ENCODE measurements around the gene BTD.
"Not testable (repeated sequence)": the region's sequence is repeated elsewhere in the genome, so short reads cannot be mapped to it uniquely, and the experiment has no call there.

The BTD gene

GRCh38 chr3:15606434-15606891 is 4.9 kb downstream of the BTD start:
- DNase-seq, result no peak

GRCh38 chr3:15610082-15610759 is 8.7 kb downstream of the BTD start:
- no peak for DNase-seq

DNA sequence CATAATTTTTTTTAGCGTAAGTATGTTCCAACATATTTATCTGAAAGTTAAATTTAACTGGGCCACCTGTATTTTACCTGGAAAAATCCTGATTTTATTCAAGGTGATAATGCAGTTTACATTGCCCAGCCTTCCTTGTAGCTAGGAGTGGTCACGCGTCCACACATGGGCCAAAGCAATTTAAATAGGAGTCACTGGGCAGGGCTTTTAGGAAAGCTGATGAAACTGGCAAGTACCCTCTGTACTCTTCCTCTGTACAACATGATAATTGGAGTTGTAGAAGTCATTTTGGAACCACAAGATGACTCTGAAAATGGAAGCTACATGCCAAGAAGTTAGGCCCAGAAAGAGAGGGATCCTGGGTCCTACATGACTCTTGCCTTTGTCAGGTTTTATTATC is 9.5 kb downstream of the BTD start:
- DNase-seq, result no peak

DNA sequence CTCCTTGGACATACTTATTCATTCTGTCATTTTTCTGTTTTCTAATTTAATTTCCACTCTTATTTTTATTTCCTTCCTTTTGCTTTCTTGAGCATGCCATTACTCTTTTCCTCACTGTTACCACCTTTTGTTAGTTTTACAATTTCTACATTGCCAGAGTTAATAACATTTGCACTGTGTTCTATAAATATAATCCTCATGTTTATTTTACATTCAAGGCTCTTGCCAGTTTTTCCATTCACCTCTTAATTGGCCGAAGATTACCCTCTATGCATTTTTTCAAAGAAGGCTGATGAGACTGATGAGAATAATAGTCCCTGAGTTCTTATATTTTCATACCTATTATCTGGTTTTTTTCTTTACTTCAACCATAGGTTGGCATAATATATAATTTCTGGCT is 10.5 kb downstream of the BTD start:
- no peak for DNase-seq

DNA sequence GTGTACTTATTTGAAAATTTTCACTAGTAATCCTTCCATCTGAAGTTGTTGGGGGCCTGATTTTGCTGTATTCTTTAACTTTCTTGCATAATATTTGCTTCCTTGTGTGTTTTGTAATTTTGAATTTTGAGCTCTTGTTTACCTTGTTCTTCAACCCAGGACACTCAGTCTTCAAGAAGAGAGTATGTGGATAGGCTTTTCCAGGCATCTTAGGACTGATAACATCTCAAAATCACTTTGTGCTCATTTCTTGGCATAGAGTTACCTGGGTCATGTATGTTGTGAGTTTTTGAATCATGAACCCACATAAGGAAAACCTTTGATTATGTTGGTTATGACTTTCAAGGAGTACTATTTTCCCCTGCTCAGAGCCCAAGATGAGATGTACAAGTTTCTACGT is 13.4 kb downstream of the BTD start:
- DNase-seq, result no peak

DNA sequence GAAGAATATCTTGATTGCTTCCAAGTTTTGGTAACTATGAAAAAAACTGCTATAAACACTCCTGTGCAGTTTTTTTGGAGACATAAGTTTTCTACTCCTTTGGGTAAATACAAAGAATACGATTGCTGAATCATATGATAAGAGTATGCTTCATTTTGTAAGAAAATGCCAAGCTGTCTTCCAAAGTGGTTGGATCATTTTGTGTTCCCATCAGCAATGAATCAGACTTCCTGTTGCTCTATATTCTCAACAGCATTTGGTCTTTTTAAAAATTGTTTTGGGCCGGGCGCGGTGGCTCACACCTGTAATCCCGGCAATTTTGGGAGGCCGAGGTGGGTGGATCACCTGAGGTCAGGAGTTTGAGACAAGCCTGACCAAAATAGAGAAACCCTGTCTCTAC is 14.5 kb downstream of the BTD start:
- no peak for DNase-seq

DNA sequence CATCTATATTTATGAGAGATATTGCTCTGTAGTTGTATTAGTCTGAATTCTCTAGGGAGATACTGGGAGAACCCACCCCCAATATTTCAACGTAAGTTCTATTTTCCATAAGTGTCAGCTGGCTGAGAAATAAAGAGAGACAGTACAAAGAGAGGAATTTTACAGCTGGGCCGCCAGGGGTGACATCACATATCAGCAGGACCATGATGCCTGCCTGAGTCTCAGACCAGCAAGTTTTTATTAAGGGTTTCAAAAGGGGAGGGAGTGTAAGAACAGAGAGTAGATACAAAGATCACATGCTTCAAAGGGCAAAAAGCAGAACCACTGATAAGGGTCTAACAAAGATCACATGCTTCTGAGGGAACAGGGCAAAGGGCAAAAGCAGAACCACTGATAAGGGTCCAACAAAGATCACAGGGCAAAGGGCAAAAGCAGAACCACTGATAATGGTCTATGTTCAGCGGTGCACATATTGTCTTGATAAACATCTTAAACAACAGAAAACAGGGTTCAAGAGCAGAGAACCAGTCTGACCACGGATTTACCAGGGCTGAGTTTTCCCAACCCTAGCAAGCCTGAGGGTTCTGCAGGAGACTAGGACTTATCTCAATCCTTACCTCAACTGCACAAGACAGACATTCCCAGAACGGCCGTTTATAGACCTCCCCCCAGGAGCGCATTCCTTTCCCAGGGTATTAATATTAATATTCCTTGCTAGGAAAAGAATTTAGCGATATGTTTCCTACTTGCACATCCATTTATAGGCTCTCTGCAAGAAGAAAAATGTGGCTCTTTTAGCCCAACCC is 18.3 kb downstream of the BTD start:
- DNase-seq, result not testable (repeated sequence)

DNA sequence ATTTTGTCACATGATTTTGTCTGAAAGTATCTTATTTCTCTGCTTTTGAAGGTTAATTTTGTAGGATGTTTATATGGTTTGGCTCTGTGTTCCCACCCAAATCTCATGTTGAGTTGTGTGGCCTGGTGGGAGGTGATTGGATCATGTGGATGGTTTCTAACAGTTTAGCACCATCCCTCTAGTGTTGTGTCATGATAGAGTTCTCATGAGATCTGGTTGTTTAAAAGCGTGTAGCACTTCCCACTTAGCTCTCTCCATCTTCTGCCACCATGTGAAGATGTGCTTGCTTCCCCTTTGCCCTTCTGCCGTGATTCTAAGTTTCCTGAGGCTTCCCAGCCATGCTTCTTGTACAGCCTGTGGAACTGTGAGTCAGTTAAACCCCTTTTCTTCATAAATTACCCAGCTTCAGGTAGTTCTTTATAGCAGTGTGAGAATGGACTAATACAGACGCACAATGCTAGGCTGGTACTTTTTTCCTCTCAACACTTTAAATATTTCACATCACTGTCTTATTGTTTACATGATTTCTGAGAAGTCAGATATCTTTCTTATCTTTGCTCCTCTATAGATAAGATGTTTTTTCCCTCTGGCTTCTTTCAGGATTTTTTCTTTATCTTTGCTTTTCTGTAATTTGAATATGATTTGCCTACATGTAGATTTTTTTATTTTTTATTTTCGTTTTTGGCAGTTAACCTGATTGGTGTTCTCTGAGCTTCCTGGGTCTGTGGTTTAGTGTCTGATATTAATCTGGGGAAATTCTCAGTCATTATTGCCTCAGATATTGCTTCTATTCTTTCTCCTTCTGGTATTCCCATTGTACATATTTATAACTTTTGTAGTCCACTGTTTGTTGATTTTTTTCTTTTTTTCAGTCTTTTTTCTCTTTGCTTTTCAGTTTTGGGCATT is 22.2 kb downstream of the BTD start:
- DNase-seq, result no peak

GRCh38 chr3:15628967-15629366 is 27.4 kb downstream of the BTD start:
- no peak for DNase-seq

GRCh38 chr3:15629860-15630597 is 28.5 kb downstream of the BTD start:
- DNase-seq, result peak; percentile 16

DNA sequence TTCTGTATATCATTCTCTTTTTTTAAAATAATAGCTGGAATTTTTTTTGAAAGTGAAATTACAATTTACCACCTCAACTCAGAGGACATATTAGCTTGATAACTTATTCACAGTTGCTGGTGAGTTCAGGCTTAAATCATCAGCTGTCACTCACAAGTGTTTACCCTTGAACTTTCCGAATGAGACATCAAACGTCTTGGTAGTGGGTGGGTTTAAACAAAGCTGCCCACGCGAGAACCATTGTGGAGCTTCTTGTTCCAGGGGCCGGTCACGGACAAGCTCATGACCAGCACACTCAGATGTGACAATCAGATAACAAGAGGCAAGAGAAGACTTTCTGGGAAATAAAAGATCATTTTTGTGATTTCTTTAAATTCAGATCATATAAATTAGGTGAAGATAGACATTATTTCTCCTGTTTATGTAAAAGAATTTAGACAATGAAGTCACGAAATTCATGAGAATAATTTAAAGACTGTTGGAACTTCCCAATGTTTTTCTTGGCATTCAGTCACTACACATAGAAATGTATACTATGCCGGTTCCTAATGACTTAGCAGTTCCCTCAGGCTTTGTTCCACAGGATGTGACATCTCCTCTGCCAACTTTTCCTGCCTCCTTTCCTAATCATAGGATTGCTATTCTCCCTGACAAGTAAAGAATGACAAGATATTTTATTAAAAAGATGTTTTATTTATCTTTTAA is 29.3 kb downstream of the BTD start:
- DNase-seq, result no peak

- DNase-seq, result no peak
Observed at GRCh38 chr3:15631426-15632211, 30.1 kb downstream of the BTD start.

DNA sequence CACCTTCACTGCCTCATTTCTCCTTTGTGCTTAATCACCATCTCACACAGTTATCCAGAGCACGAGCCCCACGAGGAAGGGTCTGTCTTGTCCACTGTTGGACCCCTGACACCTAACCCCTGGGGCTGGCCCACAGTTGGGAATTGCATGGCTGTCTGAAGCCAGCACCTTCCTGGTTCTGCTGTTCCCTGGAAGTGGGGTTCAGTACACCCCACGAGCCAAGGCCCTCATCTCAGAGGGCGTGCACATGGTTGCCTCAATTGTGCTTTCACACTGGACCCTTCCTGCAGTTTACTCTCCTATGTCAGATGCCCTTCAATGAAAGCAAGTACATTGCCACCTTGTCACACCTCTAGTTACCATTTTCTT is 30.7 kb downstream of the BTD start:
- DNase-seq, result no peak

DNA sequence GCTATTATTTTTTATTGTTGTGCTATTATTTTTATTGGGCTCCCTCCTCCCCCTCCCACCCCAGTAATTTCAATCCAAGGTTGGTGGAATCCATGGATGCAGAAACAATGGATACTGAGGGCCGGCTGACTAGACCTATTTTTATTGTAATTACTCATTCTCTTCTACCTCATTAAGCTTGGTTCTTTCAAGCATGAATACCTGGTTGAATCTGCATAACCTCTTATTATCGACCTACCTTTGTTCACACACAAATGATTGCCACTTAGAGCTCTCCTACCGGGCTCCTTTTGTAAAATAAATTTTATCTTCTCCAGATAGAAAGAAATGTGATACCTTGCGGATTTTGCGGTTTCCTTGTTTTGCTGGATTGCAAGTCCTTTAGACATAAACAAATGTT is 31.6 kb downstream of the BTD start:
- DNase-seq, result peak; percentile 23

DNA sequence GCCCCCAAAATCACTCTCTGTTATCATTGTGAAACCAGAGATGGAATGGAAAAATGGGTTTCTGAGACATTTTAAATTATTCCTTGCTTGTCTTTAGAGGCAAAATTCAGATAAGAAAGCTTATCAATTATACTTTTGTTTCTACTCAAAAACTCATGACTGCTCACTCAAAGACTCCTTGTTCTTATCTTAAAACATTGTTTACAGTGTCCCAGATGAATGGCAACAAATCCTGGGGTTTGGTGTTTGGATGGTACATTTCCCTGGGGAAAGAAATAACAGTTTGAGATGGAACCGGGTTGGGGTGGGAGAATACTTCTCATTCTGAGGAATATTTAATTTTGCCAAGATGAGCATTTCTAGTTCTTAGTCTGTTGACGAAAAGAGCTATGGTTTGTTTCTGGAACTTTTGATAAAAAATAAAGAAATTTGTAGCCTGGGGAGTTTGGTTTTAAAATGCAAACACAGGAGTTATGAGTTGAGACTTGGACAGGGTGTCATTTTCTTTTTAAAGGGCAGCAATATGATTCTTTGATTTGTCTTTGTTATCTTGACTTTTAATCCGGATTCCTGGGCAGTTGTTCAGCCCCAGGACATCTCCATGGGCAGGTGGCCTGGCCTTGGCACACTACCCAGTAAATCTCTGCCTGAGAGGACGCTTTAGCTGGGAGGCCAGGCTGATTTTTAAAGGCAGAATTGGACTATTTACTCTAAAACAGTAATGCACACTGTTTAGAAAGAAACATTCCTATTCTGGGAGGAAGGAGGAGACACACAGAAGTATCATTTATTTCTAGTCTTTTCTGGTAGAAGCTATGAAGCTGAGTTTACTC is 32.4 kb downstream of the BTD start:
- DNase-seq, result no peak

DNA sequence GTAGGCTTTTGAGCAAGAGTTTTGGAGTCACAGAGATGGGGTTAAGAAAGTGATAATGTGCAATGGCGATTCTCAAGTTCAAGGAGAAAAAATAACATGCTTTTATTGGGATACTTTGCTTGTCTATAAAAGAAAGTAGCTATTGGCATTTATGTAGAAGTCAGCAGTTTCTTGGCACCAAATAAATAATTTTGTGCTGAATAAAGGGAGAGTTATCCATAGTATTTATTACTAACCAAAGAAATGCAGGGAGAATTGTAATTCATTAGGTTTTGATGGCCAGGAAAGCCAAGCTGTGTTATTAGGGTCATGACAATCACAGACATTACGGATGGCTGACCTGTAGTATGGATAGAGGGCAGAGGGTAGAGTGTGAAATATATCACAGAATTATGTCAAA is 33.1 kb downstream of the BTD start:
- DNase-seq, result no peak

GRCh38 chr3:15635121-15635661 is 33.6 kb downstream of the BTD start:
- no peak for DNase-seq

DNA sequence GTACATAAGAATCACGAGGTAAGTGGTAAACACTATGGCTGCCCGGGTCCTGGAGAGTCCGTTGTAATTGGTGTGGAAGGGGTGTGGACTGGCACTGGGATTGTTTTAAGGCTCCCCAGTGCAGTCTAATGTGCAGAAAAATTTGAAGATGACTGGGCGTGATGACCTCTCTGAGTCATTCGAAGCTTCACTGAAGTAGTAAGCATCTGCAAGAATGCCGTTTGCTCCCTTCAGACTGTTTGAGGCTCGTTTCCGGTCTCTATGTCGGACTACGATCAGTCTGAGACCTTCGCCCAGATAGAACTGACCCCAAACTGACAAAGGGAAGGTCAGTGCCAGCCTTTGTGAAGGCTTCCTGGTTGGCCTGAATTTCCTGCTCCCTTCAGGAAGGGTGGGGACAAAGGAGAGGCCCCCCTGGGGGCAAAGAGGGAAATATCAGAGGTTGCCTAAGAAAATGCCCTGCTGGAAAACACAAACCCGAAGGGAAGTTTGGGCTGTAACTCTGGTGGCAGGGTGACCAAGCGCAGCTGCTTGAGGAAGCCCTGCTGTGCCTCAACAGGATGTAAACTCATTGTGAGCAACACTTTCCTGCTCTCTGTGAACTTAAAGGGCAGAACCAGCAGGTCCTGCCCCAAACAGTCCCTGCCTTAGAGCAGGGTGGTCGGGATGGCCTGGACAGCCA is 34.6 kb downstream of the BTD start:
- no peak for DNase-seq
